Esophagus (tissue), 2 donors: ENCODE measurements around the gene SCGB3A2. TPM values are rescaled to one million over a fixed set of nuclear protein-coding genes. Genes with fewer than 3 reads are reported as not detected.

Source experiments
- H3K27ac ChIP-seq, 2 donors: one replicate each; pipeline ENCODE4 v1.5.1; 2013; ENCODE audit warnings: low read depth in 2 of 2, mild to moderate bottlenecking in 2 of 2, inconsistent platforms in 1 of 2, low read length in 1 of 2, moderate library complexity in 1 of 2
- H3K27me3 ChIP-seq, 2 donors: one replicate each; pipeline ENCODE4 v1.6.1; 2013; ENCODE audit warnings: low read length in 2 of 2, control low read depth in 1 of 2, mild to moderate bottlenecking in 1 of 2; ENCODE audit not compliant: insufficient read depth in 2 of 2, control insufficient read depth in 1 of 2
- H3K36me3 ChIP-seq, 2 donors: one replicate each; pipeline ENCODE4 v1.6.1; 2013; ENCODE audit warnings: low read length in 1 of 2; ENCODE audit not compliant: control insufficient read depth in 2 of 2, insufficient read depth in 2 of 2
- H3K4me1 ChIP-seq, 2 donors: one replicate each; pipeline ENCODE4 v1.6.1; 2013; ENCODE audit warnings: low read length in 1 of 2; ENCODE audit not compliant: control insufficient read depth in 2 of 2, insufficient read depth in 2 of 2
- H3K4me3 ChIP-seq, 2 donors: one replicate each; pipeline ENCODE4 v1.5.1; 2013; ENCODE audit warnings: low read length in 2 of 2, mild to moderate bottlenecking in 2 of 2, low read depth in 1 of 2, moderate library complexity in 1 of 2
- H3K9me3 ChIP-seq, 2 donors: one replicate each; pipeline ENCODE4 v1.6.1; 2013; ENCODE audit warnings: mild to moderate bottlenecking in 2 of 2, low read depth in 1 of 2, low read length in 1 of 2, moderate library complexity in 1 of 2; ENCODE audit not compliant: control insufficient read depth in 2 of 2, insufficient read depth in 1 of 2
- WGBS, 2 donors: extraction: QIAGEN DNeasy Blood & Tissue Kit; methylation state at CpG; one replicate each; pipeline ENCODE4 v1.1.7; 2013; 5-methylcytosine and 5-hydroxymethylcytosine counted together
- polyA plus RNA-seq, 2 donors: library from polyadenylated mRNA; stranded (reverse); fragments of 200-250 nt; gene quantifications; one replicate each; pipeline ENCODE4 v1.2.3, GENCODE V29; 2013
- donor health status: healthy with polysubstance abuse.
- donor health status: Bipolar disorder and iron deficiency.

Gene SCGB3A2
- polyA plus RNA-seq, 2 donors: 0.13 TPM; not detected in 1

DNA sequence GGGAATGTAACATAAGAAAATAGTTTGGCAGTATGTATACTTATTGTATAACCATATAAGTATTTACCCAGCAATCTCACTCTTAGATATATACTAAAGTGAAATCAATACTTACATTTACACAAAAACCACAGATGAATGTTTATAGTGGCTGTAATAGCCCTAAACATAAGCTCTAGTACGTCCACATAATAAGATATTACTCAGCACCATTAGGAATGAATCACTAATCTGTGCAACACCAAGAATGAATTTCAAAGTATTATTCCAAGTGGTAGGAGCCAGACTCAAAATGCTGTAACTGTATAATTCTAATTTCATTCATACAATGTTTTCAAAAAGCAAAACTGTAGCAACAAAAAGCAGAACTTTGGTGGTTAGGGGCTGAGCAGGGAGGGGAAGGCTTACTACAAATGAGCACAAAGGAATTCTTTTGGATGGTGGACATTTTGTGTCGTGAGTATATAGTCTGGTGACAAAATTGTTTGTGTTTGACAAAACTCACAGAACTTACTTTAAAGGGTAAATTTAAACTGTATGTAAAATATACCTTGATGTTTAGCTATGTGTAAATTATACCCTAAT is 39.7 kb downstream of the SCGB3A2 start:
- no peak overlapping the region for H3K27ac ChIP-seq
- H3K4me1 ChIP-seq: no peaks in the 10 kb centered on the region
- H3K4me3 ChIP-seq: no peak overlapping the region
- no peaks in the 10 kb centered on the region for H3K27me3 ChIP-seq
- H3K36me3 ChIP-seq: no peaks in the 10 kb centered on the region
- WGBS, 2 donors: 26 to 35% methylated on average over 2 of the region's 2 CpGs
- H3K9me3 ChIP-seq: no peaks in the 10 kb centered on the region

- H3K9me3 ChIP-seq: no peaks in the 10 kb centered on the region
- no peak overlapping the region for H3K27ac ChIP-seq
- no peak overlapping the region for H3K4me3 ChIP-seq
- no peaks in the 10 kb centered on the region for H3K27me3 ChIP-seq
- 62 to 76% methylated on average over 3 of the region's 3 CpGs for WGBS, 2 donors
- no peaks in the 10 kb centered on the region for H3K36me3 ChIP-seq
- no peaks in the 10 kb centered on the region for H3K4me1 ChIP-seq
Observed at GRCh38 chr5:147918899-147919298, 40.4 kb downstream of the SCGB3A2 start.

GRCh38 chr5:147920420-147921030 is 42.0 kb downstream of the SCGB3A2 start:
- no peaks in the 10 kb centered on the region for H3K36me3 ChIP-seq

GRCh38 chr5:147921136-147921535 is 42.6 kb downstream of the SCGB3A2 start:
- Histone ChIP-seq H3K9me3 (no peaks in the 10 kb centered on the region), H3K27ac (no peak overlapping the region), H3K27me3 (no peaks in the 10 kb centered on the region), H3K36me3 (no peaks in the 10 kb centered on the region), H3K4me3 (no peak overlapping the region), H3K4me1 (no peaks in the 10 kb centered on the region)
- WGBS, 2 donors: 61 to 67% methylated on average over 2 of the region's 2 CpGs

More at GRCh38 chr5:147920420-147921030, 42.0 kb downstream of the SCGB3A2 start:
- WGBS, 2 donors: 90 to 91% methylated on average over 4 of the region's 4 CpGs
- no peak overlapping the region for H3K27ac ChIP-seq
- H3K4me1 ChIP-seq: no peaks in the 10 kb centered on the region
- H3K27me3 ChIP-seq: no peaks in the 10 kb centered on the region
- H3K9me3 ChIP-seq: no peaks in the 10 kb centered on the region
- no peak overlapping the region for H3K4me3 ChIP-seq

DNA sequence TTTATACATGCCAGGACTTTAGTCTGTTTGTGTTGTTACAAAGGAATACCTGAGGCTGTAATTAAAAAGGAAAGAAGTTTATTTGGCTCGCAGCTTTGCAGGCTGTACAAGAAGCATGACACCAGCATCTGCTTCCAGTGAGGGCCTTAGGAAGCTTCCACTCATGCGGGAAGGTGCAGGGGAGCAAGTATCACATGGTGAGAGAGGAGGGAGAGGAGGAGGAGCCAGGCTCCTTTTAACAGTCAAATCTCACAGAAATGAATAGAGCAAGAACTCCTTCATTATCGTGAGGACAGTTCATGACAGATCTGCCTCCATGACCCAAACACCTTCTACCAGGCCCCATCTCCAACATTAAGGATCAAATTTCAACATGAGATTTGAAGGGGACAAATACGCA is 46.5 kb downstream of the SCGB3A2 start:
- no peaks in the 10 kb centered on the region for H3K4me1 ChIP-seq
- H3K9me3 ChIP-seq: no peaks in the 10 kb centered on the region
- no peak overlapping the region for H3K27ac ChIP-seq
- H3K36me3 ChIP-seq: no peaks in the 10 kb centered on the region
- no peak overlapping the region for H3K4me3 ChIP-seq
- H3K27me3 ChIP-seq: no peaks in the 10 kb centered on the region
- WGBS, 2 donors: 69 to 82% methylated on average over 4 of the region's 4 CpGs

- 41 to 48% methylated on average over 3 of the region's 3 CpGs for WGBS, 2 donors
- Histone ChIP-seq H3K4me1 (no peaks in the 10 kb centered on the region), H3K36me3 (no peaks in the 10 kb centered on the region), H3K27ac (no peak overlapping the region), H3K4me3 (no peak overlapping the region), H3K9me3 (no peaks in the 10 kb centered on the region), H3K27me3 (no peaks in the 10 kb centered on the region)
Observed at GRCh38 chr5:147927901-147928300, 49.4 kb downstream of the SCGB3A2 start.

- Histone ChIP-seq H3K27me3 (no peaks in the 10 kb centered on the region), H3K27ac (no peak overlapping the region), H3K9me3 (no peaks in the 10 kb centered on the region), H3K4me3 (no peak overlapping the region), H3K36me3 (no peaks in the 10 kb centered on the region), H3K4me1 (no peaks in the 10 kb centered on the region)
- WGBS, 2 donors: 68 to 73% methylated on average over 2 of the region's 2 CpGs
Observed at GRCh38 chr5:147930769-147931168, 52.3 kb downstream of the SCGB3A2 start.

Other genes with a start within 250 kb of the SCGB3A2 start
- under 1 TPM; 0.10 to 0.20 TPM for gene JAKMIP2, start 96.0 kb upstream of the SCGB3A2 start, polyA plus RNA-seq
- 1 to 10 TPM in 1 of 2 donors, under 1 TPM in 1; 0.76 to 5.3 TPM for gene SPINK1, start 47.0 kb upstream of the SCGB3A2 start, polyA plus RNA-seq
- gene C5orf46, start 27.8 kb downstream of the SCGB3A2 start, polyA plus RNA-seq: not detected
- 1,000 to 10,000 TPM in 1 of 2 donors, 100 to 1,000 TPM in 1; 772 to 1,309 TPM for gene SPINK5, start 185.3 kb downstream of the SCGB3A2 start, polyA plus RNA-seq